ENCODE data around the gene KLHL17.

GRCh38 chr1:952603-953002, 7.8 kb upstream of the KLHL17 start:
- TF ChIP-seq POLR2A (IDR thresholded peaks at IDR 0.05) (no peak), CTCF (IDR thresholded peaks at IDR 0.05) (no peak)
